Peyer's patch (tissue), 4 donors: ENCODE measurements around the gene CEP85. TPM values are rescaled to one million over a fixed set of nuclear protein-coding genes. Genes with fewer than 3 reads are reported as not detected.
"Not testable (repeated sequence)": the region's sequence is repeated elsewhere in the genome, so short reads cannot be mapped to it uniquely, and the experiment has no call there.

Experiments
- DNase-seq, 3 donors: peaks; one replicate each; pipeline ENCODE4 v3.0.0-alpha.2; 2017 to 2019
- H3K27ac ChIP-seq, 4 donors: fragments of 200-600 bp; sonication (generic); one replicate each; pipeline ENCODE4 v1.5.1; 2016 to 2019
- H3K27me3 ChIP-seq, 2 donors: fragments of 200-600 bp; sonication (generic); one replicate each; pipeline ENCODE4 v1.5.1; 2019
- H3K36me3 ChIP-seq, 3 donors: fragments of 200-600 bp; sonication (generic); one replicate each; pipeline ENCODE4 v1.5.1; 2016 to 2019
- H3K4me1 ChIP-seq, 4 donors: fragments of 200-600 bp; sonication (generic); one replicate each; pipeline ENCODE4 v1.5.1; 2016 to 2019
- H3K4me3 ChIP-seq, 4 donors: fragments of 200-600 bp; sonication (generic); 1 replicate in 3 of 4; 2 replicates in 1 of 4; pipeline ENCODE4 v1.5.1; 2016 to 2019; ENCODE audit warnings: mild to moderate bottlenecking in 1 of 4
- H3K9me3 ChIP-seq, 4 donors: fragments of 200-600 bp; sonication (generic); one replicate each; pipeline ENCODE4 v1.5.1; 2016 to 2019; ENCODE audit warnings: mild to moderate bottlenecking in 1 of 4
- CTCF ChIP-seq, 6 experiments: fragments of 450-650 bp in 4 of 6; fragments of 200-600 bp in 2 of 6; sonication (generic) in 1 of 6; IDR thresholded peaks; one replicate each; pipeline ENCODE4 v1.5.1; 2017 to 2019; ENCODE audit warnings: antibody characterized with exemption in 6 of 6, mild to moderate bottlenecking in 3 of 6, moderate library complexity in 1 of 6
- POLR2A ChIP-seq, 2 donors: fragments of 450-650 bp; IDR thresholded peaks; one replicate each; pipeline ENCODE4 v1.5.1; 2017; ENCODE audit warnings: antibody characterized with exemption in 2 of 2, mild to moderate bottlenecking in 2 of 2, moderate library complexity in 2 of 2
- total RNA-seq, 4 donors: library from RNA; depleted of rRNA; stranded (reverse); fragments of >200 nt; gene quantifications; one replicate each; pipeline ENCODE4 v1.1.0, GENCODE V29; 2016

The CEP85 gene
- total RNA-seq, 4 donors from 2014 or later, result 11.0 to 32.2 (median 12.9) TPM

- DNase-seq, result peak in 2 of 3 donors; percentile 59
- Histone ChIP-seq H3K27ac (peak overlapping the region; percentile 73 to 91 (median 85)), H3K36me3 (no peaks in the 10 kb centered on the region), H3K27me3 (no peaks in the 10 kb centered on the region), H3K4me3 (no peak overlapping the region), H3K4me1 (peaks cover 0 to 71% (median 58%) of the 10 kb centered on the region in 4 donors), H3K9me3 (no peaks in the 10 kb centered on the region)
- TF ChIP-seq POLR2A (IDR thresholded peaks at IDR 0.05) (no peak), CTCF (IDR thresholded peaks at IDR 0.05) (no peak)
Measured at GRCh38 chr1:26290122-26290881, 56.3 kb downstream of the CEP85 start.

GRCh38 chr1:26290882-26291261 is 56.9 kb downstream of the CEP85 start:
- H3K9me3 ChIP-seq, result no peaks in the 10 kb centered on the region
- H3K4me3 ChIP-seq, result no peak overlapping the region
- no peaks in the 10 kb centered on the region for H3K36me3 ChIP-seq
- peak; percentile 49 to 70 (median 64) for DNase-seq
- no peaks in the 10 kb centered on the region for H3K27me3 ChIP-seq
- H3K27ac ChIP-seq, result peak overlapping the region; percentile 73 to 91 (median 85)
- peaks cover 0 to 66% (median 52%) of the 10 kb centered on the region in 4 donors for H3K4me1 ChIP-seq
- TF ChIP-seq CTCF (IDR thresholded peaks at IDR 0.05) (no peak), POLR2A (IDR thresholded peaks at IDR 0.05) (no peak)

- Histone ChIP-seq H3K27ac (peak overlapping the region; percentile 73 to 91 (median 85)), H3K27me3 (no peaks in the 10 kb centered on the region), H3K4me1 (peaks cover 0 to 60% (median 47%) of the 10 kb centered on the region in 4 donors), H3K36me3 (no peaks in the 10 kb centered on the region), H3K9me3 (no peaks in the 10 kb centered on the region), H3K4me3 (no peak overlapping the region)
- TF ChIP-seq CTCF (IDR thresholded peaks at IDR 0.05) (no peak), POLR2A (IDR thresholded peaks at IDR 0.05) (no peak)
- DNase-seq, result no peak
Measured at GRCh38 chr1:26291433-26291832, 57.4 kb downstream of the CEP85 start.

GRCh38 chr1:26291939-26292338 is 57.9 kb downstream of the CEP85 start:
- no peak overlapping the region for H3K4me3 ChIP-seq
- peak overlapping the region in 3 of 4 donors; percentile 85 to 91 (median 85) for H3K27ac ChIP-seq
- DNase-seq, result no peak
- H3K4me1 ChIP-seq, result peaks cover 0 to 55% (median 42%) of the 10 kb centered on the region in 4 donors
- no peak for TF ChIP-seq POLR2A (IDR thresholded peaks at IDR 0.05)
- no peak for TF ChIP-seq CTCF (IDR thresholded peaks at IDR 0.05)
- H3K9me3 ChIP-seq, result no peaks in the 10 kb centered on the region
- no peaks in the 10 kb centered on the region for H3K27me3 ChIP-seq
- H3K36me3 ChIP-seq, result no peaks in the 10 kb centered on the region

GRCh38 chr1:26292735-26293134 is 58.7 kb downstream of the CEP85 start:
- H3K9me3 ChIP-seq, DNase-seq, H3K27me3 ChIP-seq, H3K36me3 ChIP-seq, H3K4me3 ChIP-seq: not testable (repeated sequence)
- peaks cover 0 to 54% (median 40%) of the 10 kb centered on the region in 4 donors for H3K4me1 ChIP-seq
- H3K27ac ChIP-seq, result peak overlapping the region in 1 of 4 donors; percentile 91

- no peak for DNase-seq
- Histone ChIP-seq H3K27me3 (no peaks in the 10 kb centered on the region), H3K36me3 (no peaks in the 10 kb centered on the region), H3K27ac (no peak overlapping the region), H3K4me1 (peaks cover 0 to 41% (median 28%) of the 10 kb centered on the region in 4 donors), H3K4me3 (no peak overlapping the region), H3K9me3 (no peaks in the 10 kb centered on the region)
- TF ChIP-seq CTCF (IDR thresholded peaks at IDR 0.05) (no peak), POLR2A (IDR thresholded peaks at IDR 0.05) (no peak)
Measured at GRCh38 chr1:26293911-26294463, 60.0 kb downstream of the CEP85 start.
